ENCODE data around the gene MYL10.

The MYL10 gene

GRCh38 chr7:101629171-101629570 lies at the start of gene MYL10:
TSS of gene MYL10 (minus strand) at chr7:101629296. CDS start at chr7:101629118, 178 bp downstream.
- DNase-seq: no peak

- no peak for DNase-seq
These were observed 49.6 kb upstream of the MYL10 start for GRCh38 chr7:101678658-101679057.

GRCh38 chr7:101677797-101678479 lies 48.8 kb upstream of the MYL10 start:
- DNase-seq: no peak

- no peak for DNase-seq
These were observed 48.3 kb upstream of the MYL10 start for GRCh38 chr7:101677391-101677790.

GRCh38 chr7:101676956-101677355 lies 47.9 kb upstream of the MYL10 start:
- no peak for DNase-seq

GRCh38 chr7:101676062-101676598 lies 47.0 kb upstream of the MYL10 start:
- DNase-seq: no peak

- no peak for DNase-seq
These were observed 45.3 kb upstream of the MYL10 start for GRCh38 chr7:101674439-101674838.

GRCh38 chr7:101673951-101674350 lies 44.9 kb upstream of the MYL10 start:
- DNase-seq: no peak

GRCh38 chr7:101673315-101673714 lies 44.2 kb upstream of the MYL10 start:
- DNase-seq: no peak

- no peak for DNase-seq
These were observed 42.6 kb upstream of the MYL10 start for GRCh38 chr7:101671371-101672356.

- no peak for DNase-seq
These were observed 40.2 kb upstream of the MYL10 start for GRCh38 chr7:101669307-101669706.

- DNase-seq: no peak
These were observed 39.6 kb upstream of the MYL10 start for GRCh38 chr7:101668726-101669125.

GRCh38 chr7:101667920-101668319 lies 38.8 kb upstream of the MYL10 start:
- DNase-seq: no peak

GRCh38 chr7:101667399-101667798 lies 38.3 kb upstream of the MYL10 start:
- DNase-seq: no peak

- no peak for DNase-seq
These were observed 37.6 kb upstream of the MYL10 start for GRCh38 chr7:101666741-101667140.

- no peak for DNase-seq
These were observed 37.2 kb upstream of the MYL10 start for GRCh38 chr7:101666293-101666692.

GRCh38 chr7:101664893-101665471 lies 35.9 kb upstream of the MYL10 start:
- no peak for DNase-seq

- no peak for DNase-seq
These were observed 35.3 kb upstream of the MYL10 start for GRCh38 chr7:101664436-101664835.

GRCh38 chr7:101663747-101664146 lies 34.7 kb upstream of the MYL10 start:
- DNase-seq: no peak

- DNase-seq: no peak
These were observed 33.4 kb upstream of the MYL10 start for GRCh38 chr7:101662447-101662998.

GRCh38 chr7:101659706-101660105 lies 30.6 kb upstream of the MYL10 start:
- DNase-seq: no peak

GRCh38 chr7:101657171-101657570 lies 28.1 kb upstream of the MYL10 start:
- no peak for DNase-seq

- DNase-seq: no peak
These were observed 22.0 kb upstream of the MYL10 start for GRCh38 chr7:101651112-101651511.
